Osteoblast (primary cell): ENCODE data around the gene CDH8. TPM values are rescaled to one million over a fixed set of nuclear protein-coding genes. Genes with fewer than 3 reads are reported as not detected.

Experiments
- DNase-seq: peaks from one replicate; pipeline ENCODE4 v3.0.0; 2011; ENCODE audit warnings: low spot score, mixed read lengths; ENCODE audit not compliant: insufficient read length; ENCODE audit errors: missing footprints
- H2AFZ ChIP-seq: 2 replicates; pipeline ENCODE4 v1.6.0; 2011; ENCODE audit warnings: mild to moderate bottlenecking, low read length
- H3K27ac ChIP-seq: 2 replicates; pipeline ENCODE4 v1.5.1; 2011; ENCODE audit warnings: mild to moderate bottlenecking, low read depth, low read length, moderate library complexity
- H3K27me3 ChIP-seq: 2 replicates; pipeline ENCODE4 v1.6.0; 2012; ENCODE audit warnings: mild to moderate bottlenecking, control low read depth, inconsistent platforms, low read length, moderate library complexity; ENCODE audit not compliant: insufficient read depth
- H3K36me3 ChIP-seq: 2 replicates; pipeline ENCODE4 v1.5.1; 2011; ENCODE audit warnings: mild to moderate bottlenecking, low read length, control low read depth, moderate library complexity; ENCODE audit not compliant: insufficient read depth
- H3K4me1 ChIP-seq: 2 replicates; pipeline ENCODE4 v1.5.1; 2011; ENCODE audit warnings: mild to moderate bottlenecking, low read length, control low read depth, moderate library complexity; ENCODE audit not compliant: insufficient read depth
- H3K4me2 ChIP-seq: 2 replicates; pipeline ENCODE4 v1.6.0; 2011; ENCODE audit warnings: mild to moderate bottlenecking, low read length; ENCODE audit not compliant: insufficient read depth
- H3K4me3 ChIP-seq: fragments of 200-600 bp; sonication (generic); 3 replicates; pipeline ENCODE4 v1.5.1; 2012; ENCODE audit warnings: mild to moderate bottlenecking, low read length, inconsistent platforms; ENCODE audit not compliant: insufficient read depth
- H3K79me2 ChIP-seq: 2 replicates; pipeline ENCODE4 v1.6.0; 2012; ENCODE audit warnings: mild to moderate bottlenecking, low read length, control low read depth, inconsistent platforms; ENCODE audit not compliant: insufficient read depth
- H3K9me3 ChIP-seq: 2 replicates; pipeline ENCODE4 v1.5.1; 2011; ENCODE audit warnings: low read depth, low read length, control low read depth
- H4K20me1 ChIP-seq: 2 replicates; pipeline ENCODE4 v1.6.0; 2012; ENCODE audit warnings: mild to moderate bottlenecking, low read length, control low read depth; ENCODE audit not compliant: insufficient read depth
- total RNA-seq: library from RNA; depleted of rRNA; stranded (reverse); fragments of >200 nt; gene quantifications from 2 replicates; pipeline ENCODE4 v1.2.3, GENCODE V29; 2012
- TF ChIP-seq, protein P1 (sequence below): IDR thresholded peaks from 2 replicates; pipeline ENCODE4 v1.5.1; 2011; ENCODE audit warnings: mild to moderate bottlenecking, low read depth, low read length, moderate library complexity; ENCODE audit errors: extremely low read depth

CDH8 gene
- total RNA-seq, 1 donor = not detected

GRCh38 chr16:61915569-61915968 is 120.7 kb downstream of the CDH8 start:
- H3K4me1 ChIP-seq = no peaks in the 10 kb centered on the region
- H2AFZ ChIP-seq = no peak overlapping the region
- DNase-seq = no peak

DNA sequence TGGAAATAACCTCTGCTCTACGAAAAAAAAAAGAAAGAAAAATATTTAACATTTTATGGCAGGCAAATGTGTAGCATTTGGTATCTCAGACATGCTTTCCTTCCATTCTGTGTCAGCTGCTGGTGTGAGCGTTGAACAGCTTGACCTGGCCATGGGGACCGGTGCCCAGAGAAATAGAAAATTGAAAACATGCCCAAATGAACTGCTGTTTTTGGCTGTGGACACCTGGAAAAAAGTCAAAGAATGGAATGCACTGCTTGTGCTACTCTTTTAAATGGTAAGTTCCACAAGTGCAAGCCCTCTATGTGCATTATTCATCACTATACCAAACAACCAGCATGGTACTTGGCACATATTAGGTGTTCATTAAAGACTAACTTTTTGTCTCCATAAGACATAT is 127.2 kb downstream of the CDH8 start:
- TF ChIP-seq, protein P1, sequence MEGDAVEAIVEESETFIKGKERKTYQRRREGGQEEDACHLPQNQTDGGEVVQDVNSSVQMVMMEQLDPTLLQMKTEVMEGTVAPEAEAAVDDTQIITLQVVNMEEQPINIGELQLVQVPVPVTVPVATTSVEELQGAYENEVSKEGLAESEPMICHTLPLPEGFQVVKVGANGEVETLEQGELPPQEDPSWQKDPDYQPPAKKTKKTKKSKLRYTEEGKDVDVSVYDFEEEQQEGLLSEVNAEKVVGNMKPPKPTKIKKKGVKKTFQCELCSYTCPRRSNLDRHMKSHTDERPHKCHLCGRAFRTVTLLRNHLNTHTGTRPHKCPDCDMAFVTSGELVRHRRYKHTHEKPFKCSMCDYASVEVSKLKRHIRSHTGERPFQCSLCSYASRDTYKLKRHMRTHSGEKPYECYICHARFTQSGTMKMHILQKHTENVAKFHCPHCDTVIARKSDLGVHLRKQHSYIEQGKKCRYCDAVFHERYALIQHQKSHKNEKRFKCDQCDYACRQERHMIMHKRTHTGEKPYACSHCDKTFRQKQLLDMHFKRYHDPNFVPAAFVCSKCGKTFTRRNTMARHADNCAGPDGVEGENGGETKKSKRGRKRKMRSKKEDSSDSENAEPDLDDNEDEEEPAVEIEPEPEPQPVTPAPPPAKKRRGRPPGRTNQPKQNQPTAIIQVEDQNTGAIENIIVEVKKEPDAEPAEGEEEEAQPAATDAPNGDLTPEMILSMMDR = no peak
- Histone ChIP-seq H3K27ac (no peak overlapping the region), H3K27me3 (no peaks in the 10 kb centered on the region), H3K79me2 (no peaks in the 10 kb centered on the region), H3K9me3 (no peaks in the 10 kb centered on the region), H3K36me3 (no peaks in the 10 kb centered on the region), H2AFZ (no peak overlapping the region), H3K4me1 (no peaks in the 10 kb centered on the region), H4K20me1 (no peaks in the 10 kb centered on the region), H3K4me2 (no peak overlapping the region), H3K4me3 (no peak overlapping the region)
- no peak for DNase-seq

More at GRCh38 chr16:61915569-61915968, 120.7 kb downstream of the CDH8 start:
- Histone ChIP-seq H3K4me3 (no peak overlapping the region), H3K79me2 (no peaks in the 10 kb centered on the region), H4K20me1 (no peaks in the 10 kb centered on the region), H3K27ac (no peak overlapping the region), H3K36me3 (no peaks in the 10 kb centered on the region), H3K9me3 (no peaks in the 10 kb centered on the region), H3K4me2 (no peak overlapping the region), H3K27me3 (no peaks in the 10 kb centered on the region)
- TF ChIP-seq, protein P1 = no peak

DNA sequence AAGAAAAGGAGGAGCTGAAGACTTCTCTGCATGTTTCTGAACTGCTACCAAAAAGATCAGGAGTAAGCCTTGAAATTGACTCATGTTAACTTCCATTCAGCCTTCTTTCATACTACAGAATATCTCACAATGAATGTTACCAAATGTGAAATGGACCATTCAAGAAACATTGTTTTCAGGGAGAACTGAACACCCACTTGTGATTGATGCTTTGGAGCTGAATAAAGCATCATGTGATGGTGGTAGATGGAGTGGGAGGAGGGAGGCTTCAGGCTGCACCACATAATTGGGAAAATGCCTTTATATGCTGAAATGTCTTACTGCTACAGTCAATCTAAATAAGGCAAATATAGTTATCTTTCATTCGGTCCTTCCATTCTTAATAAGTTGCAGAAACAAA is 127.8 kb downstream of the CDH8 start:
- Histone ChIP-seq H3K36me3 (no peaks in the 10 kb centered on the region), H3K9me3 (no peaks in the 10 kb centered on the region), H3K27me3 (no peaks in the 10 kb centered on the region), H3K79me2 (no peaks in the 10 kb centered on the region), H4K20me1 (no peaks in the 10 kb centered on the region), H2AFZ (no peak overlapping the region), H3K4me2 (no peak overlapping the region), H3K4me1 (no peaks in the 10 kb centered on the region), H3K4me3 (no peak overlapping the region), H3K27ac (no peak overlapping the region)
- no peak for DNase-seq
- TF ChIP-seq, protein P1 = no peak

DNA sequence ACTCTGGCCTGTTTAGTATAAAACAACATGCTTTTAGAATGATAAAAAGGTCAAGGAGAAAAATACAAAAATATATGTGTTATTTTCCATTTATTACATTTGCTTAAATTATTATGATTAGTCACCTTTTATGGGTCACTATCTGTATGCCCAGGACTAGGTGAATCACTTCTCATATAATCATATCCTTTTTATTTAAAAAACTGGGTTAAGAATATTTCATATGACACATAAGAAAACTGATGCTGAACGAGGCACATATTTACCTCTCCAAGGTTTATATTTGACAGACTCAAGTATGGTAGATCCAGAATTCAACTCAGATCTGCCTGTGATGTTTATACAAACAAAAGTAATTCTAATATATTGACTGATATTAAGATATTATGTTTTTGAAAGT is 134.5 kb downstream of the CDH8 start:
- no peak overlapping the region for H3K4me3 ChIP-seq
- H3K4me2 ChIP-seq = no peak overlapping the region
- no peaks in the 10 kb centered on the region for H4K20me1 ChIP-seq
- H3K36me3 ChIP-seq = no peaks in the 10 kb centered on the region
- no peaks in the 10 kb centered on the region for H3K79me2 ChIP-seq
- no peaks in the 10 kb centered on the region for H3K4me1 ChIP-seq
- no peak for DNase-seq
- no peaks in the 10 kb centered on the region for H3K9me3 ChIP-seq
- no peaks in the 10 kb centered on the region for H3K27me3 ChIP-seq
- no peak overlapping the region for H2AFZ ChIP-seq
- no peak overlapping the region for H3K27ac ChIP-seq
- TF ChIP-seq, protein P1 = no peak
